ENCODE data around the gene DNAH1.

Gene DNAH1

GRCh38 chr3:52345521-52346109, 29.5 kb downstream of the DNAH1 start:
- Histone ChIP-seq H3K9me3 (ENCODE audit: control insufficient read depth in 1 of 2, low read length in 2 of 2) (no peaks in the 10 kb centered on the region), H3K27me3 (ENCODE audit: low read depth, low read length) (no peaks in the 10 kb centered on the region), H3K4me3 (ENCODE audit: low read depth in 1 of 2, low read length in 2 of 2) (no peak overlapping the region), H3K4me1 (ENCODE audit: control insufficient read depth in 1 of 2, insufficient read depth in 2 of 2, low read length in 2 of 2) (peaks cover 0 to 15% of the 10 kb centered on the region in 2 donors), H3K27ac (ENCODE audit: low read length) (no peak overlapping the region), H3K36me3 (ENCODE audit: control insufficient read depth in 1 of 2, insufficient read depth in 2 of 2, low read length in 2 of 2) (peaks cover 12 to 17% of the 10 kb centered on the region in 2 donors)

- Histone ChIP-seq H3K27ac (ENCODE audit: low read length) (no peak overlapping the region), H3K4me1 (ENCODE audit: control insufficient read depth in 1 of 2, insufficient read depth in 2 of 2, low read length in 2 of 2) (peaks cover 0 to 15% of the 10 kb centered on the region in 2 donors), H3K4me3 (ENCODE audit: low read depth in 1 of 2, low read length in 2 of 2) (no peak overlapping the region), H3K9me3 (ENCODE audit: control insufficient read depth in 1 of 2, low read length in 2 of 2) (no peaks in the 10 kb centered on the region), H3K36me3 (ENCODE audit: control insufficient read depth in 1 of 2, insufficient read depth in 2 of 2, low read length in 2 of 2) (peaks cover 12 to 26% of the 10 kb centered on the region in 2 donors), H3K27me3 (ENCODE audit: low read depth, low read length) (no peaks in the 10 kb centered on the region)
Measured at GRCh38 chr3:52346623-52347530, 30.8 kb downstream of the DNAH1 start.

DNA sequence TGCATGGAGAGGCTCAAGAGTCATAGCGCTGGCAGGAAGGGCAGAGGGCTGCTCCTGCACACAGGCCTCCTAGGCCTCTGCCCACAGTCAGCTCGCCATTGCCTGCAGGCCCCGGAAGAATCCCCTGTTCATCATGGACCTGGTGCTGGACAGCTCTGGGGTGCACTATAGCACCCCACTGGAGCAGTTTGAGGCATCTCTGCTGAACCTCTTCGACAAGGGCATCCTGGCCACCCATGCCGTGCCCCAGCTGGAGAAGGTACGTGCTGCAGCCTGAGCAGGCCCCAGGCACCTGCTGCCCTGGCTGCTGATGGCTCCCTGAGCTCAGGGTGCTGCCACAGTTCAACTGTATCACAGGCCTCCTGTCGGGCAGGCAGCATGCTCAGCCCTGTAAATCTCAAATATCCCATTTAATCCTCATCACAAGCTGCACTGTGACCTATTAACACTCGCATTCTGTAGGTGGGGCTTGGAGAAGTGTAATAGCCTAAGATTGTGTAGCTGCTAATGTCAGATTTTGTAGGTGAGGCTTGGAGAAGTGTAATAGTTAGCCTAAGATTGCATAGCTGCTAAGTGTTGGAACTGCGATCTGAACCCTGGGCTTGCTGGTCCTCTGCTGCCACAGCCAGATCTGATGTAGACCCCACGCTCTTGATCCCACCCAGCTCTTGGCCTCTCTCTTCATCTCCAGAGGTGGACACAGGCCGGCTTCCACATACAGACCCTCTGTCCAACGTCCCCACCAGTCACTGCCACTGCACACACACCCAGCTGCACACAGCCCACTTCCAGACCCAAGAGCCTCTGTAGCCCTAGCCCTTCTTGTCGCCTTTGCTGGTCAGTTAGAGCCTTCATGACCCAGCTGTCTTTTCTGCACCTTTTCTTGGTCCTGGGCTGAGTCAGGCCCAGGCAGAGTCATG, 31.9 kb downstream of the DNAH1 start:
- Histone ChIP-seq H3K36me3 (ENCODE audit: control insufficient read depth in 1 of 2, insufficient read depth in 2 of 2, low read length in 2 of 2) (peaks cover 17 to 37% of the 10 kb centered on the region in 2 donors), H3K27me3 (ENCODE audit: low read depth, low read length) (no peaks in the 10 kb centered on the region), H3K4me1 (ENCODE audit: control insufficient read depth in 1 of 2, insufficient read depth in 2 of 2, low read length in 2 of 2) (peaks cover 0 to 15% of the 10 kb centered on the region in 2 donors), H3K4me3 (ENCODE audit: low read depth in 1 of 2, low read length in 2 of 2) (no peak overlapping the region), H3K27ac (ENCODE audit: low read length) (no peak overlapping the region), H3K9me3 (ENCODE audit: control insufficient read depth in 1 of 2, low read length in 2 of 2) (no peaks in the 10 kb centered on the region)

DNA sequence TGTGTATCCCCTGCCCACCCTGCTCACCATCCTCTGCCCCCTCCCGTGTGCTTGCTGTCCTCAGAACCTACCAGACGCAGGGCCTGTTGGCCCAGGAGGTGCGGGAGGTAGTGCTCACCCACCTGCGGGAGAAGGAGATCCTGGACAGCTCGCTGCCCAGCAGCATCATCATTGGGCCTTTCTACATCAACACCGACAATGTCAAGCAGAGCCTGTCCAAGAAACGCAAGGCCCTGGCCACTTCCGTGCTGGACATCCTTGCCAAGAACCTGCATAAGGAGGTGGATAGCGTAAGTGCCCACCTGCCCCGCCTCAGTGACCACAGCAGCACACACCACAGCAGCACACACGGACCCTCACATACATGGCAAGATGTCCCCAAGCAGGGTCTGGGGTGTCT, 33.0 kb downstream of the DNAH1 start:
- H3K9me3 ChIP-seq (ENCODE audit: control insufficient read depth in 1 of 2, low read length in 2 of 2) = no peaks in the 10 kb centered on the region

GRCh38 chr3:52349611-52350395, 33.7 kb downstream of the DNAH1 start:
- peaks cover 0 to 15% of the 10 kb centered on the region in 2 donors for H3K4me1 ChIP-seq (ENCODE audit: control insufficient read depth in 1 of 2, insufficient read depth in 2 of 2, low read length in 2 of 2)
- no peak overlapping the region for H3K4me3 ChIP-seq (ENCODE audit: low read depth in 1 of 2, low read length in 2 of 2)
- H3K9me3 ChIP-seq (ENCODE audit: control insufficient read depth in 1 of 2, low read length in 2 of 2) = no peaks in the 10 kb centered on the region
- no peaks in the 10 kb centered on the region for H3K27me3 ChIP-seq (ENCODE audit: low read depth, low read length)
- H3K27ac ChIP-seq (ENCODE audit: low read length) = no peak overlapping the region
- H3K36me3 ChIP-seq (ENCODE audit: control insufficient read depth in 1 of 2, insufficient read depth in 2 of 2, low read length in 2 of 2) = peaks cover 17 to 47% of the 10 kb centered on the region in 2 donors

More for the DNA sequence above, 33.0 kb downstream of the DNAH1 start:
- H3K4me3 ChIP-seq (ENCODE audit: low read depth in 1 of 2, low read length in 2 of 2) = no peak overlapping the region
- H3K27ac ChIP-seq (ENCODE audit: low read length) = no peak overlapping the region
- peaks cover 17 to 47% of the 10 kb centered on the region in 2 donors for H3K36me3 ChIP-seq (ENCODE audit: control insufficient read depth in 1 of 2, insufficient read depth in 2 of 2, low read length in 2 of 2)
- H3K4me1 ChIP-seq (ENCODE audit: control insufficient read depth in 1 of 2, insufficient read depth in 2 of 2, low read length in 2 of 2) = peaks cover 0 to 15% of the 10 kb centered on the region in 2 donors
- no peaks in the 10 kb centered on the region for H3K27me3 ChIP-seq (ENCODE audit: low read depth, low read length)

GRCh38 chr3:52350416-52350815, 34.3 kb downstream of the DNAH1 start:
- Histone ChIP-seq H3K27me3 (ENCODE audit: low read depth, low read length) (no peaks in the 10 kb centered on the region), H3K4me1 (ENCODE audit: control insufficient read depth in 1 of 2, insufficient read depth in 2 of 2, low read length in 2 of 2) (peaks cover 0 to 15% of the 10 kb centered on the region in 2 donors), H3K4me3 (ENCODE audit: low read depth in 1 of 2, low read length in 2 of 2) (no peak overlapping the region), H3K27ac (ENCODE audit: low read length) (no peak overlapping the region), H3K36me3 (ENCODE audit: control insufficient read depth in 1 of 2, insufficient read depth in 2 of 2, low read length in 2 of 2) (peaks cover 17 to 51% of the 10 kb centered on the region in 2 donors), H3K9me3 (ENCODE audit: control insufficient read depth in 1 of 2, low read length in 2 of 2) (no peaks in the 10 kb centered on the region)

DNA sequence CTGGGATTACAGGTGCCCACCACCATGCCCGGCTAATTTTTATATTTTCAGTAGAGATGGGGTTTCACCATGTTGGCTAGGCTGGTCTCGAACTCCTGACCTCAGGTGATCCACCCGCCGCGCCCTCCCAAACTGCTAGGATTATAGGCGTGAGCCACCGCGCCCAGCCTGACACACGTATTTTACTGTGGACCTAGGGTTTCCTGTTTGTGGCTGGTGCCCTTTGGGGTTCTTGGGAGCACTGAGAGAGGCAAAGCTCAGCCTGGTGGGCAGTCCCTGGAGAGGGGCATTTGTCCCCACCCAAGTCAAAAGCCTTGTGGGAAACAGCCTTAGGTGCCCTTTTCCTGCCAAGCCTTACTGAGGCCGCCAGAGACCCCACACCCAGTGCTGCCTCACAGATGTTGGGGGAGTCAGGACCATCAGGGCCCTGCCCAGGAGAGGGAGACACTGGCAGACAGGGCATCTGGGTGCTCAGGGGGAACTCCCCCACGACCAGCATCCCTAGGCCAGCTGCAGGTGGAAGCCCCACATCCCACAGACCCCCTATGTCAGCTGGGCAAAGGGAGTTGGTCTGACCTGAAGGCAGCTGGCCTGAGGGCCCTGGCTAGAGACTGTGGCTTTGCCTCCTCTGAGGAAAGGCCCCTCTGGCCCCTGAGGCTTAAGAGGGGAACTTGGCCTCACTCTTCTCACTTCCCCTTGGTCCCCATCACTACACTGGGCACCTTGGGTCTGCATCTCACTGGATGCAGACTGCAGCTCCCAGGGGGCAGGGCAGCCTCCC, 35.1 kb downstream of the DNAH1 start:
- Histone ChIP-seq H3K36me3 (ENCODE audit: control insufficient read depth in 1 of 2, insufficient read depth in 2 of 2, low read length in 2 of 2) (peaks cover 17 to 54% of the 10 kb centered on the region in 2 donors), H3K9me3 (ENCODE audit: control insufficient read depth in 1 of 2, low read length in 2 of 2) (no peaks in the 10 kb centered on the region), H3K27me3 (ENCODE audit: low read depth, low read length) (no peaks in the 10 kb centered on the region), H3K4me3 (ENCODE audit: low read depth in 1 of 2, low read length in 2 of 2) (no peak overlapping the region), H3K4me1 (ENCODE audit: control insufficient read depth in 1 of 2, insufficient read depth in 2 of 2, low read length in 2 of 2) (peaks cover 0 to 7% of the 10 kb centered on the region in 2 donors), H3K27ac (ENCODE audit: low read length) (no peak overlapping the region)

GRCh38 chr3:52351762-52352368, 35.7 kb downstream of the DNAH1 start:
- no peaks in the 10 kb centered on the region for H3K9me3 ChIP-seq (ENCODE audit: control insufficient read depth in 1 of 2, low read length in 2 of 2)
- peaks cover 0 to under 1% of the 10 kb centered on the region in 2 donors for H3K4me1 ChIP-seq (ENCODE audit: control insufficient read depth in 1 of 2, insufficient read depth in 2 of 2, low read length in 2 of 2)
- no peak overlapping the region for H3K4me3 ChIP-seq (ENCODE audit: low read depth in 1 of 2, low read length in 2 of 2)
- H3K36me3 ChIP-seq (ENCODE audit: control insufficient read depth in 1 of 2, insufficient read depth in 2 of 2, low read length in 2 of 2) = peaks cover 13 to 55% of the 10 kb centered on the region in 2 donors
- H3K27me3 ChIP-seq (ENCODE audit: low read depth, low read length) = no peaks in the 10 kb centered on the region
- H3K27ac ChIP-seq (ENCODE audit: low read length) = no peak overlapping the region

- H3K4me1 ChIP-seq (ENCODE audit: control insufficient read depth in 1 of 2, insufficient read depth in 2 of 2, low read length in 2 of 2) = no peaks in the 10 kb centered on the region
- H3K27me3 ChIP-seq (ENCODE audit: low read depth, low read length) = no peaks in the 10 kb centered on the region
- H3K4me3 ChIP-seq (ENCODE audit: low read depth in 1 of 2, low read length in 2 of 2) = no peak overlapping the region
- peaks cover 13 to 58% of the 10 kb centered on the region in 2 donors for H3K36me3 ChIP-seq (ENCODE audit: control insufficient read depth in 1 of 2, insufficient read depth in 2 of 2, low read length in 2 of 2)
- H3K27ac ChIP-seq (ENCODE audit: low read length) = no peak overlapping the region
- no peaks in the 10 kb centered on the region for H3K9me3 ChIP-seq (ENCODE audit: control insufficient read depth in 1 of 2, low read length in 2 of 2)
Measured at GRCh38 chr3:52352566-52352965, 36.4 kb downstream of the DNAH1 start.

All from muscle layer of duodenum (tissue), 2 donors.